A549 treated with CpdA at 1 μM for 4 hours (cell line): ENCODE data around the gene KRTAP10-6. TPM values are rescaled to one million over a fixed set of nuclear protein-coding genes. Genes with fewer than 3 reads are reported as not detected.

ENCODE experiments used
- total RNA-seq: library from RNA; stranded (reverse); fragments of 200-300 nt; extraction: Qiagen RNA extraction; gene quantifications from 5 replicates; pipeline ENCODE4 v1.2.3, GENCODE V29; 2022; ENCODE audit warnings: low read depth

The KRTAP10-6 gene
- not detected in 5 replicates for total RNA-seq

GRCh38 chr21:44592446-44593311 lies at the start of gene KRTAP10-6:
KRTAP10-6 (minus strand) TSS chr21:44592505; CDS start chr21:44592484, 21 bp downstream.

GRCh38 chr21:44637018-44637850 lies 44.9 kb upstream of the KRTAP10-6 start, which contains the start of gene KRTAP10-10:
KRTAP10-10 (plus strand) TSS chr21:44637356; CDS start chr21:44637418, 62 bp downstream.

GRCh38 chr21:44626673-44627143 lies 34.4 kb upstream of the KRTAP10-6 start, which contains the start of gene KRTAP10-9:
KRTAP10-9 (plus strand) TSS chr21:44627093; CDS start chr21:44627172, 79 bp downstream.

GRCh38 chr21:44612029-44612486 lies 19.8 kb upstream of the KRTAP10-6 start, which contains the start of gene KRTAP10-8:
KRTAP10-8 (plus strand) TSS chr21:44612079; CDS start chr21:44612101, 22 bp downstream.

GRCh38 chr21:44600118-44600978 lies 8.0 kb upstream of the KRTAP10-6 start, which contains the start of gene KRTAP10-7:
KRTAP10-7 (plus strand) TSS chr21:44600597; CDS start chr21:44600622, 25 bp downstream.

GRCh38 chr21:44580231-44580821 lies 12.0 kb downstream of the KRTAP10-6 start, which contains the start of gene KRTAP10-5:
KRTAP10-5 (minus strand) TSS chr21:44580604; CDS start chr21:44580578, 26 bp downstream.

GRCh38 chr21:44573630-44574456 lies 18.5 kb downstream of the KRTAP10-6 start, which contains the start of gene KRTAP10-4:
KRTAP10-4 (plus strand) TSS chr21:44573729; CDS start chr21:44573759, 30 bp downstream.

GRCh38 chr21:44558695-44559094 lies 33.6 kb downstream of the KRTAP10-6 start, which contains the start of gene KRTAP10-3:
KRTAP10-3 (minus strand) TSS chr21:44558795; CDS start chr21:44558715, 80 bp downstream.

GRCh38 chr21:44551340-44551961 lies 40.9 kb downstream of the KRTAP10-6 start, which contains the start of gene KRTAP10-2:
KRTAP10-2 (minus strand) TSS chr21:44551505; CDS start chr21:44551458, 47 bp downstream.

Other genes with a start within 250 kb of the KRTAP10-6 start
- 6.7 to 10.2 TPM (median 8.8 TPM) in 5 replicates for gene TRPM2, start 238.9 kb downstream of the KRTAP10-6 start, total RNA-seq
- gene LRRC3, start 137.0 kb downstream of the KRTAP10-6 start, total RNA-seq = 0.98 to 2.0 TPM (median 1.7 TPM) in 5 replicates
- not detected in 5 replicates for gene KRTAP10-1, start 52.3 kb downstream of the KRTAP10-6 start, total RNA-seq
- not detected in 5 replicates for gene KRTAP10-2, start 41.0 kb downstream of the KRTAP10-6 start, total RNA-seq
- gene KRTAP10-3, start 33.7 kb downstream of the KRTAP10-6 start, total RNA-seq = not detected in 5 replicates
- not detected in 5 replicates for gene KRTAP10-4, start 18.8 kb downstream of the KRTAP10-6 start, total RNA-seq
- not detected in 5 replicates for gene KRTAP10-5, start 11.9 kb downstream of the KRTAP10-6 start, total RNA-seq
- not detected in 5 replicates for gene KRTAP10-7, start 8.1 kb upstream of the KRTAP10-6 start, total RNA-seq
- gene KRTAP10-8, start 19.6 kb upstream of the KRTAP10-6 start, total RNA-seq = not detected in 5 replicates
- gene KRTAP10-9, start 34.6 kb upstream of the KRTAP10-6 start, total RNA-seq = not detected in 5 replicates
- gene KRTAP10-10, start 44.9 kb upstream of the KRTAP10-6 start, total RNA-seq = not detected in 5 replicates
- not detected in 5 replicates for gene KRTAP10-11, start 53.9 kb upstream of the KRTAP10-6 start, total RNA-seq
- gene KRTAP12-4, start 62.2 kb upstream of the KRTAP10-6 start, total RNA-seq = not detected in 5 replicates
- not detected in 5 replicates for gene KRTAP12-3, start 65.4 kb upstream of the KRTAP10-6 start, total RNA-seq
- gene KRTAP12-2, start 74.4 kb upstream of the KRTAP10-6 start, total RNA-seq = not detected in 5 replicates
- gene KRTAP12-1, start 89.7 kb upstream of the KRTAP10-6 start, total RNA-seq = not detected in 5 replicates
- gene KRTAP10-12, start 104.7 kb upstream of the KRTAP10-6 start, total RNA-seq = not detected in 5 replicates
- 0.04 TPM in 1 of 5 replicates, not detected in the others for gene TSPEAR, start 119.1 kb upstream of the KRTAP10-6 start, total RNA-seq
- 27.5 to 44.4 TPM (median 33.4 TPM) in 5 replicates for gene UBE2G2, start 209.3 kb upstream of the KRTAP10-6 start, total RNA-seq
- gene SUMO3, start 225.6 kb upstream of the KRTAP10-6 start, total RNA-seq = 54.2 to 66.2 TPM (median 65.0 TPM) in 5 replicates